ENCODE results near the gene KRTAP10-3. TPM values are rescaled to one million over a fixed set of nuclear protein-coding genes. Genes with fewer than 3 reads are reported as not detected.
"Not testable (repeated sequence)": the region's sequence is repeated elsewhere in the genome, so short reads cannot be mapped to it uniquely, and the experiment has no call there.

The KRTAP10-3 gene
- total RNA-seq, 1 experiment from 2014 or later: not detected

DNA sequence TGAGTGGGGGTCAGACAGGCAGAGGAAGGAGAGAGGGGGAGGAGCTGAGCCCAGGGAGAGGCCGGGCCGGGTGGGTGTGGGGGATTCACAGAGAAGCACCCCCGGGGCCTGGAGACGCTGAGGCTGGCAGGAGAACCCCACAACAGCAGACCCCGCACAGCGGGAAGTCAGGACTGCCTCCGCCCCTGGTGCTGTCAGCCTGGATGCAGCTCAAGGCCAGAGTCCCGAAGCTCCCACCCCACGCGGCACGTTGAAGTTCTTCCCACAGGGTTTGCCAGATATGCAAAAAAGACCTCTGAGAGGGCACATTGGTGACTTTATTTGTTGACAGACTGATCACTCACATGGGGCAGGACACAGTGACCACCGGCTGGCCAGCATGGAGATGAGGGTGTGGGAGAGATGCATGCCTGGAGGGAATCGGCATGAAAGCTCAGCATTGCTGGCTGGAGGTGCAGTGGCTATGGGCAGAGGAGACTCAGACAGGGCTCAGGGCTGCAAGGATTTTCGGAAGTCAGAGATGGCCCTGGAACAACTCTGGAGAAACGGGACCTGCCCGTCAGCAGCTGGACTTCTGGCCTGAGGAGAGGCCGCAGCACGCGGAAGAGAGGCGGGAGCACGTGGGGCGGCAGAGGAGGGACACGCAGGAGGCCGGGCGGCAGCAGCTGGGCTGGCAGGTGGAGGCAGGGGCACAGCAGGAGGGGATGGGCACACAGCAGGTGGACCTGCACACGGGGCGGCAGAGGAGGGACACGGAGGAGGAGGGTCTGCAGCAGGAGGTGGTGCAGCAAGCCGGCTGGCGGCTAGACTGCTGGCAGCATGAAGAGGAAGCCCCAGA, 885 bp downstream of the KRTAP10-3 start:
- no peaks in the 10 kb centered on the region for H3K9me2 ChIP-seq (replicated peaks; ENCODE audit: insufficient read depth, low read length)
- no peak for DNase-seq
- no peak overlapping the region for H3K4me3 ChIP-seq (ENCODE audit: low read length)
- H4K20me1 ChIP-seq (ENCODE audit: insufficient read depth, low read depth, low read length): no peaks in the 10 kb centered on the region
- no peaks in the 10 kb centered on the region for H3K79me2 ChIP-seq (ENCODE audit: low read length)
- no peak overlapping the region for H3K4me2 ChIP-seq (ENCODE audit: low read depth, low read length, poor library complexity, severe bottlenecking)
- no peaks in the 10 kb centered on the region; the same call in 1 of the 2 replicates for H3K4me1 ChIP-seq (ENCODE audit: low read length)
- no peak overlapping the region for H2AFZ ChIP-seq (ENCODE audit: low read length)
- no peak overlapping the region for H3K9ac ChIP-seq (ENCODE audit: low read length)
- H3K36me3 ChIP-seq (ENCODE audit: insufficient read depth, low read length): no peaks in the 10 kb centered on the region
- H3K27me3 ChIP-seq (ENCODE audit: low read length): no peaks in the 10 kb centered on the region
- H3K9me3 ChIP-seq (ENCODE audit: low read length): no peaks in the 10 kb centered on the region
- H3K27ac ChIP-seq (ENCODE audit: low read length): no peak overlapping the region

DNA sequence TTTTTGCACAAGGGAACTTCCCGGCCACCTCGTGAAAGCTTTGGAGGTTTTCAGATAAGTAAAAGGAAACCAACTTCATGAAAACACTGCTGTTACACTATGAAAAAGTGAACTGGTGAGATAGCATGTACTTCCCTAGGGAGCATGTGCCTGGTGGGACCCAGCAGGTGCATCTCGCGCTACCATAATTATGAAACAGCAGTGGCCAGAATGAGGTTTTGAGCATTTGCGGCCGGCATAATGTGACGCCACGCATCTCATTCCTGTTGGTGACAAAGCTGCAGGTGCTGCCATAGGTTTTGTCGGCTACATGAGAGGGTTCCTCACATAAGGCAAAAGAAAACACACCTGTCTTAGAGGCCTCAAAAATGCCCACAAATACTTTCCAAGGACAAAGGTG, 1.7 kb downstream of the KRTAP10-3 start:
- H3K4me1 ChIP-seq (ENCODE audit: low read length): no peaks in the 10 kb centered on the region; the same call in 1 of the 2 replicates
- no peaks in the 10 kb centered on the region for H3K9me3 ChIP-seq (ENCODE audit: low read length)
- H3K36me3 ChIP-seq (ENCODE audit: insufficient read depth, low read length): no peaks in the 10 kb centered on the region
- H3K9ac ChIP-seq (ENCODE audit: low read length): no peak overlapping the region
- H3K79me2 ChIP-seq (ENCODE audit: low read length): no peaks in the 10 kb centered on the region
- no peaks in the 10 kb centered on the region for H3K9me2 ChIP-seq (replicated peaks; ENCODE audit: insufficient read depth, low read length)
- H4K20me1 ChIP-seq (ENCODE audit: insufficient read depth, low read depth, low read length): no peaks in the 10 kb centered on the region
- no peak overlapping the region for H3K4me2 ChIP-seq (ENCODE audit: low read depth, low read length, poor library complexity, severe bottlenecking)
- H3K27ac ChIP-seq (ENCODE audit: low read length): no peak overlapping the region
- H2AFZ ChIP-seq (ENCODE audit: low read length): no peak overlapping the region
- no peak overlapping the region for H3K4me3 ChIP-seq (ENCODE audit: low read length)
- H3K27me3 ChIP-seq (ENCODE audit: low read length): no peaks in the 10 kb centered on the region
- no peak for DNase-seq

DNA sequence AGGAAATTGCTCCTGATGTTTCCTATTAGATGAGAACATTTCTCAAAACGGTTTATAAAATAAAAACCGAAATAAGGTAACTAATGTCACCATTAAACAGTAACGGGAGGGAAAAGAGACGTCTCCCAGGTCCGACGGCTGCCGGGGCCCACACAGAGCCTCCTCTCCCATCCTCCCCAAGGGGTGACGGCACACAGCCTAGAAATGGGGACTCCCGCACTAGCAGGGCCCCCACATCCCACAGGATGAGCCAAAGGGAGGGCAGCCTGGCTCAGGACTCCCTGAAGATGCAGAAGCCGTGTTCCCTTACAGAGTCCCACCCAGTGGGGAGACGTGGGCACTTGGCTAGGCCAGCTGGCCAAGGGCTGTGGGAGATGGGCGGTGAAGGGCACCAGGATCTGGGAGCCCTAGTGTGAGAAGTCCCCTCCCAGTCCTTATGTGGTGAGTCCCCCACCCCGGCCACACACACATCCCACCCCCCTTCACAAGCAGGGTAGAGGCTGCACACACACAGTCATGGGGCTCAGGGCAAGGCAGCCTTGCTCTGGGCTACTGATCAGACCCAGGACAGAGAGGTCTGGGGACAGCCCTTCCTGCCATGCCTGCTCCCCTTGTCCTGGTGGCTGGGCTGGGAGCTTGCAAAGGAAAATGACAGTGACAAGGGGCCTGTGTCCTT, 3.3 kb downstream of the KRTAP10-3 start:
- Histone ChIP-seq H3K4me2 (ENCODE audit: low read depth, low read length, poor library complexity, severe bottlenecking) (no peak overlapping the region), H3K9me2 (replicated peaks; ENCODE audit: insufficient read depth, low read length) (no peaks in the 10 kb centered on the region), H3K79me2 (ENCODE audit: low read length) (no peaks in the 10 kb centered on the region), H3K4me3 (ENCODE audit: low read length) (no peak overlapping the region), H2AFZ (ENCODE audit: low read length) (no peak overlapping the region), H3K36me3 (ENCODE audit: insufficient read depth, low read length) (no peaks in the 10 kb centered on the region), H3K27ac (ENCODE audit: low read length) (no peak overlapping the region), H3K9ac (ENCODE audit: low read length) (no peak overlapping the region), H3K9me3 (ENCODE audit: low read length) (no peaks in the 10 kb centered on the region), H3K27me3 (ENCODE audit: low read length) (no peaks in the 10 kb centered on the region), H3K4me1 (ENCODE audit: low read length) (no peaks in the 10 kb centered on the region; the same call in 1 of the 2 replicates), H4K20me1 (ENCODE audit: insufficient read depth, low read depth, low read length) (no peaks in the 10 kb centered on the region)
- DNase-seq: no peak

DNA sequence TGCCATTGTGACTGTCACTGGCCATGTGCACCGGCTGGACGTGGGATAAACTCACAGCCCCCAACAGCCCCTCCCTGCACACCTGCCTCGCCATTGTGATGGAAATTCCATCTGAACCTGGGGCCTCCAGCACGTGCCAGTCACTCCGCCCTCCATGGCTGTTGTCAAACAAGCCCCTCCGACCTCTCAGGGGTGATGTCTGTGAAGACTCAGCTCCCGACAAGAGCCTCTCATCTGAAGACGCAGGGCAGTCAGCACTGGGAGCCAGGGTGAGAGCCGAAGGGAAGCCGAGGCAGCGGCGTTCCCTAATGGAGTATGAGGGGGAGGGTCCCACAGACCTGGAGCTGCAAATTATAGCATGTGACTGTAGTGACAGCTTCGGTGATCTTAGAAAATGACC, 5.9 kb downstream of the KRTAP10-3 start:
- Histone ChIP-seq H3K27ac (ENCODE audit: low read length) (no peak overlapping the region), H2AFZ (ENCODE audit: low read length) (no peak overlapping the region), H3K9ac (ENCODE audit: low read length) (no peak overlapping the region), H3K9me2 (replicated peaks; ENCODE audit: insufficient read depth, low read length) (no peaks in the 10 kb centered on the region), H3K9me3 (ENCODE audit: low read length) (no peaks in the 10 kb centered on the region; the same call in 1 of the 2 replicates), H3K27me3 (ENCODE audit: low read length) (no peaks in the 10 kb centered on the region), H3K4me1 (ENCODE audit: low read length) (no peaks in the 10 kb centered on the region; the same call in 1 of the 2 replicates), H4K20me1 (ENCODE audit: insufficient read depth, low read depth, low read length) (no peaks in the 10 kb centered on the region), H3K4me3 (ENCODE audit: low read length) (no peak overlapping the region), H3K4me2 (ENCODE audit: low read depth, low read length, poor library complexity, severe bottlenecking) (no peak overlapping the region), H3K79me2 (ENCODE audit: low read length) (no peaks in the 10 kb centered on the region), H3K36me3 (ENCODE audit: insufficient read depth, low read length) (no peaks in the 10 kb centered on the region)
- no peak for DNase-seq

DNA sequence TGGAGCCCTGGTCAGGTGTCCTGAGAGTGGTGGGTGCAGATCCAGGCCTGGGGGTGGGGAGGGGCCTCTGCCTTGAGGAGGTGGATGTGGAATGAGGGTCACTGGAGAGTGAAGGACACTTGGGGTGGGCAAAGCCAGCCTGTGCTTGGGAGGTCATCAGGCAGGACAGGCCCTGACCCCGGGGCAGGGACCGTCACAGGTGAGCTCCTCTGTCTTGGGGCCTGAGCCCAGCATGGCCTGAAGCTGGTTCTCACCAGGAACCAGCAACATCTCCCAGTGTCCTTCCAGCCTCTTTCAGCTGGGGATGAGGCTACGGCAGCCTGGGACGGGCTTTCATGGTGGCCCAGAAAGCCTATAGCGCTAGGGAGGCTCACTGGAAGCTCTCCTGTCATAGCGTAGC, 6.5 kb downstream of the KRTAP10-3 start:
- no peaks in the 10 kb centered on the region for H3K9me2 ChIP-seq (replicated peaks; ENCODE audit: insufficient read depth, low read length)

DNA sequence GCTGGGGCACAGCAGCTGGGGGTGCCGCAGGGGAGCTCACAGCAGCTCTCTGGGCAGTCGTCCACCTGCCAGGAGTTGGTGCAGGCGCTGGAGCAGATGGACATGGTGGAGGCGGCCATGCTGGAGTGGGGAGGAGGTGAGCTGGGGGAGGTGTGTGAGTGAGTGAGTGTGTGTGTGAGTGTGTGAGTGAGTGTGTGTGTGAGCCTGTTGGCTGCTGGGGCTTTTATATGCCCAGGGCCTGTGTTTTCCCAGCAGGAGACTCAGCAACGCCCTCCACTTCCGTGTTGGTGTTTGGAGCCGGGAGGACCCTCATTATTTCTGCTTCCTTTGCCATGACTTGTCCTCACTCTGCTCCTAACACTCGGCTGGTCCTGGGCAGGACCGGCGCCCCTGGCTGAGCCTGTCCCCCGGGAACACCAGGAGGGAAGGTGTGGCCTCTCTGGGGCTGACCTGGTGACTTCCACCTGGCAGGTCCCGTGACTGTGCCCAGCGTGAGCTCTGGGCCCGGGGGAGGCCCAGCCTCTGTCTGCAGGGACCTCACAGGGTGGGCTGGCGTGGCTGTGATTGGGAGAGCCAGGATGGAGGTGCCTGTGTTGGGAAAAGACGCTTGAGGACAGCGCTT, 7.1 kb downstream of the KRTAP10-3 start, which contains the start of gene KRTAP10-2:
Gene KRTAP10-2 (minus strand): TSS at position 166 of the 622 bp plus-strand sequence. CDS start 47 bp downstream, at position 119.
- H3K9me2 ChIP-seq (replicated peaks; ENCODE audit: insufficient read depth, low read length): no peaks in the 10 kb centered on the region
- H3K27ac ChIP-seq (ENCODE audit: low read length): no peak within 1 kb of the TSS
- H3K36me3 ChIP-seq (ENCODE audit: insufficient read depth, low read length): no peaks in the 10 kb centered on the region
- no peaks in the 10 kb centered on the region for H4K20me1 ChIP-seq (ENCODE audit: insufficient read depth, low read depth, low read length)
- H3K27me3 ChIP-seq (ENCODE audit: low read length): no peaks in the 10 kb centered on the region; the same call in 1 of the 2 replicates
- no peaks in the 10 kb centered on the region for H3K4me1 ChIP-seq (ENCODE audit: low read length)
- DNase-seq: no peak
- H3K9me3 ChIP-seq (ENCODE audit: low read length): no peaks in the 10 kb centered on the region; the same call in 1 of the 2 replicates
- no peak within 1 kb of the TSS for H3K4me3 ChIP-seq (ENCODE audit: low read length)
- no peak within 1 kb of the TSS for H3K9ac ChIP-seq (ENCODE audit: low read length)
- no peak within 1 kb of the TSS for H2AFZ ChIP-seq (ENCODE audit: low read length)
- H3K4me2 ChIP-seq (ENCODE audit: low read depth, low read length, poor library complexity, severe bottlenecking): no peak within 1 kb of the TSS
- no peaks in the 10 kb centered on the region for H3K79me2 ChIP-seq (ENCODE audit: low read length)

More for the DNA sequence above, 6.5 kb downstream of the KRTAP10-3 start:
- no peaks in the 10 kb centered on the region for H4K20me1 ChIP-seq (ENCODE audit: insufficient read depth, low read depth, low read length)
- no peak for DNase-seq
- H3K27ac ChIP-seq (ENCODE audit: low read length): no peak overlapping the region
- no peaks in the 10 kb centered on the region for H3K79me2 ChIP-seq (ENCODE audit: low read length)
- H3K9ac ChIP-seq (ENCODE audit: low read length): no peak overlapping the region
- no peak overlapping the region for H3K4me3 ChIP-seq (ENCODE audit: low read length)
- no peak overlapping the region for H3K4me2 ChIP-seq (ENCODE audit: low read depth, low read length, poor library complexity, severe bottlenecking)
- H3K4me1 ChIP-seq (ENCODE audit: low read length): no peaks in the 10 kb centered on the region; the same call in 1 of the 2 replicates
- no peaks in the 10 kb centered on the region for H3K36me3 ChIP-seq (ENCODE audit: insufficient read depth, low read length)
- no peaks in the 10 kb centered on the region for H3K27me3 ChIP-seq (ENCODE audit: low read length)
- no peak overlapping the region for H2AFZ ChIP-seq (ENCODE audit: low read length)
- no peaks in the 10 kb centered on the region; the same call in 1 of the 2 replicates for H3K9me3 ChIP-seq (ENCODE audit: low read length)

DNA sequence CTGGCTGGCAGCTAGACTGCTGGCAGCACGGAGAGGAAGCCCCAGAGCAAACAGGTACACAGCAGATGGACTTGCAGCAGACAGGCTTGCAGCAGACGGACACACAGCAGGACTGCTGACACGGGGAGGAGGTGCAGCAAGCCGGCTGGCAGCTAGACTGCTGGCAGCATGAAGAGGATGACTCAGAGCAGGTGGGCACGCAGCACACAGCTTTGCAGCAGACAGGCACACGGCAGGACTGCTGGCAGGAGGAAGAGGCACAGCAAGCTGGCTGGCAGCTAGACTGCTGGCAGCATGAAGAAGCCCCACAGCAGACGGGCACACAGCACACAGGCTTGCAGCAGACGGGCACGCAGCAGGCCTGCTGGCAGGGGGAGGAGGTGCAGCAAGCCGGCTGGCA, 7.8 kb downstream of the KRTAP10-3 start:
- DNase-seq: no peak
- Histone ChIP-seq H4K20me1 (ENCODE audit: insufficient read depth, low read depth, low read length) (no peaks in the 10 kb centered on the region), H3K27ac (ENCODE audit: low read length) (no peak overlapping the region), H3K27me3 (ENCODE audit: low read length) (no peaks in the 10 kb centered on the region; the same call in 1 of the 2 replicates), H3K79me2 (ENCODE audit: low read length) (no peaks in the 10 kb centered on the region), H3K4me3 (ENCODE audit: low read length) (no peak overlapping the region), H3K9me3 (ENCODE audit: low read length) (no peaks in the 10 kb centered on the region; the same call in 1 of the 2 replicates), H2AFZ (ENCODE audit: low read length) (no peak overlapping the region), H3K4me1 (ENCODE audit: low read length) (no peaks in the 10 kb centered on the region), H3K9me2 (replicated peaks; ENCODE audit: insufficient read depth, low read length) (no peaks in the 10 kb centered on the region), H3K9ac (ENCODE audit: low read length) (no peak overlapping the region), H3K4me2 (ENCODE audit: low read depth, low read length, poor library complexity, severe bottlenecking) (no peak overlapping the region), H3K36me3 (ENCODE audit: insufficient read depth, low read length) (no peaks in the 10 kb centered on the region)

DNA sequence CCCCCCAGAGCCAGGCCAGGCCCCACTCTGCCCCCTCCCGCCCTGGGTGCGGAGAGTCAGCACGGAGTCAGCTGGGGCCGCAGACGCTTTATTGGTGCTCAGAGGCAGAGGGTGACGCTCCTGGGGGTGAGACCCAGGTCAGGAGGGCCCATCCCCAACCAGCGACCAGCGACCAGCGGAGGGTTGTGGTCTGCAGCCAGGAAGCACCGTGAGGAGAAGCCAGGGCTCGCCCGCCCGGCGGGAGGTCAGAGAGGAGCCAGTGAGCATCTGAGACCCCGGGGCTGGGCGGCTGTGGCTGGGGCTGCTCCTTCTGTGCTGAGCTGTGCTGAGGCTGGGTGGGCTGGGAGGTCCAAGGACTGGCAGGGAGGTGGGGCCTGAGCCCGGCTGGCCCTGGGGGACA, 8.3 kb downstream of the KRTAP10-3 start:
- H3K9me2 ChIP-seq (replicated peaks; ENCODE audit: insufficient read depth, low read length); H2AFZ ChIP-seq (ENCODE audit: low read length); H3K9me3 ChIP-seq (ENCODE audit: low read length); H3K27me3 ChIP-seq (ENCODE audit: low read length); DNase-seq; H3K9ac ChIP-seq (ENCODE audit: low read length); H3K4me2 ChIP-seq (ENCODE audit: low read depth, low read length, poor library complexity, severe bottlenecking); H3K27ac ChIP-seq (ENCODE audit: low read length); H3K79me2 ChIP-seq (ENCODE audit: low read length); H3K4me1 ChIP-seq (ENCODE audit: low read length); H4K20me1 ChIP-seq (ENCODE audit: insufficient read depth, low read depth, low read length); H3K36me3 ChIP-seq (ENCODE audit: insufficient read depth, low read length); H3K4me3 ChIP-seq (ENCODE audit: low read length): not testable (repeated sequence)
